HL-60 (cell line): Measurements from ENCODE around the gene ATP1B3.

Source experiments
- POLR2AphosphoS5 ChIP-seq: IDR thresholded peaks from 2 replicates; pipeline ENCODE4 v1.6.1; 2012; ENCODE audit warnings: low read depth
- SPI1 ChIP-seq: IDR thresholded peaks from 2 replicates; pipeline ENCODE4 v1.6.1; 2012; ENCODE audit warnings: low read depth, mild to moderate bottlenecking, borderline replicate concordance
- TF ChIP-seq, protein P1 (sequence below): IDR thresholded peaks from one replicate; pipeline ENCODE4 v1.5.1; 2011; ENCODE audit warnings: low read length, control low read depth, inconsistent platforms; ENCODE audit not compliant: insufficient read depth

DNA sequence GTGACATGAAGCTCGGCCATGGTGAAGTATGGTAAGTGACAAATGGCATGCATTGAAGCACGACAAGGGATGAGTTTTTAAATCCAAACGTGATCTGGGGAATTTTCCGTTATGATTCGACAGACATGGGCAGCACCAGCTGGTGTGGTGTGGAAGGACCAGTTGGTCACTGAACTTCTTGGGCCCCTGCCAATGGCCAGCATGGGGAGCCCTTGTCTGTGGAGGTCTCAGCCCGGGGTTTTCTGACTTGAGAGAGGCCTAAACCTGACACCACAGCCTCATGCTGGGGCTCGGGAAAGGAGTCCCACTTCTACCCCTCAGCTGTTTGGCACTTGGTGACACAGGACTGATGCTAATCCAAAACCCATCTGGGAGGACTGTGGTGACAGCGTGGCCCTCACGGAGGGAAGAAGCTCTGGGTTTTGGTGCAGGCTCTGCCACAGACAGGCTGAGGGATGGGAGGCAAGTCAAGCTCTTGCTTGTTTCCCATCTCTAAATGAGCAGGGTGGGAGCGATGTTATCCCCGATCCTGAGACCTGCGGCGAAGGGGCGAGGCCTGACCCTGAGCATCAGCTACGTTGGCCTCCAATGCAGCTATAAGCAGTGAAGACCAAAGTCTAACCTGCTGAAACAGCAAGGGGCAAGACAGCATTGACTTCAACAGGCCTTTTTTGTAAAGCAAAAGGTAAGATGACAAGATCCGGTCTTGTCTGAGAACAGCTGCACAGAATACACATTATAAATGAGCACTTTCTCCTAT, 69.5 kb downstream of the ATP1B3 start:
- TF ChIP-seq, protein P1, sequence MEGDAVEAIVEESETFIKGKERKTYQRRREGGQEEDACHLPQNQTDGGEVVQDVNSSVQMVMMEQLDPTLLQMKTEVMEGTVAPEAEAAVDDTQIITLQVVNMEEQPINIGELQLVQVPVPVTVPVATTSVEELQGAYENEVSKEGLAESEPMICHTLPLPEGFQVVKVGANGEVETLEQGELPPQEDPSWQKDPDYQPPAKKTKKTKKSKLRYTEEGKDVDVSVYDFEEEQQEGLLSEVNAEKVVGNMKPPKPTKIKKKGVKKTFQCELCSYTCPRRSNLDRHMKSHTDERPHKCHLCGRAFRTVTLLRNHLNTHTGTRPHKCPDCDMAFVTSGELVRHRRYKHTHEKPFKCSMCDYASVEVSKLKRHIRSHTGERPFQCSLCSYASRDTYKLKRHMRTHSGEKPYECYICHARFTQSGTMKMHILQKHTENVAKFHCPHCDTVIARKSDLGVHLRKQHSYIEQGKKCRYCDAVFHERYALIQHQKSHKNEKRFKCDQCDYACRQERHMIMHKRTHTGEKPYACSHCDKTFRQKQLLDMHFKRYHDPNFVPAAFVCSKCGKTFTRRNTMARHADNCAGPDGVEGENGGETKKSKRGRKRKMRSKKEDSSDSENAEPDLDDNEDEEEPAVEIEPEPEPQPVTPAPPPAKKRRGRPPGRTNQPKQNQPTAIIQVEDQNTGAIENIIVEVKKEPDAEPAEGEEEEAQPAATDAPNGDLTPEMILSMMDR: no peak
- TF ChIP-seq POLR2AphosphoS5 (peak; percentile 48; the same call in 1 of the 2 replicates), SPI1 (no peak)
